ENCODE measurements around the gene ZFAND3.

DNA sequence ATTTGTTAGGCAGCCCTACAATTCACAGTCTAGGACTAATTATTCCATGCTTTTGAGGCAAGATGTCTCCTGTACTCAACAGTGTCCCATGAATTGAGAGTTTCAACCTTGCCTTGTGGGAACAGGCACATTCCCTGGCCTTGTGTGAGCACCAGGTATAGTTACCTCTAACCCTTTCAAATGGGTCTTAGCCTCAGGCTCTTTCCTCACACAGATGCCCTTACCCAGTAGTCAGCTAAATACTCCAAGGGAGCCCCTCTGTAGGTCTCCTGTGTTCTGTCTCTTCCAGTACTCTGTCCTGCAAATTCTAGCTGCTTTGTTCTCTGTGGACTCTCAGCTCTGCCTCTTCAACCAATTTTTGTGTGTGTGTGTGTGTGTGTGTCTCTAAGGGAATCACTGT, 135.3 kb downstream of the ZFAND3 start:
- TF ChIP-seq, protein P1, sequence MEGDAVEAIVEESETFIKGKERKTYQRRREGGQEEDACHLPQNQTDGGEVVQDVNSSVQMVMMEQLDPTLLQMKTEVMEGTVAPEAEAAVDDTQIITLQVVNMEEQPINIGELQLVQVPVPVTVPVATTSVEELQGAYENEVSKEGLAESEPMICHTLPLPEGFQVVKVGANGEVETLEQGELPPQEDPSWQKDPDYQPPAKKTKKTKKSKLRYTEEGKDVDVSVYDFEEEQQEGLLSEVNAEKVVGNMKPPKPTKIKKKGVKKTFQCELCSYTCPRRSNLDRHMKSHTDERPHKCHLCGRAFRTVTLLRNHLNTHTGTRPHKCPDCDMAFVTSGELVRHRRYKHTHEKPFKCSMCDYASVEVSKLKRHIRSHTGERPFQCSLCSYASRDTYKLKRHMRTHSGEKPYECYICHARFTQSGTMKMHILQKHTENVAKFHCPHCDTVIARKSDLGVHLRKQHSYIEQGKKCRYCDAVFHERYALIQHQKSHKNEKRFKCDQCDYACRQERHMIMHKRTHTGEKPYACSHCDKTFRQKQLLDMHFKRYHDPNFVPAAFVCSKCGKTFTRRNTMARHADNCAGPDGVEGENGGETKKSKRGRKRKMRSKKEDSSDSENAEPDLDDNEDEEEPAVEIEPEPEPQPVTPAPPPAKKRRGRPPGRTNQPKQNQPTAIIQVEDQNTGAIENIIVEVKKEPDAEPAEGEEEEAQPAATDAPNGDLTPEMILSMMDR (IDR thresholded peaks at IDR 0.05): no peak
- no peak for TF ChIP-seq EZH2 (IDR thresholded peaks at IDR 0.05; ENCODE audit: borderline replicate concordance, insufficient read depth, low read depth, low read length, poor library complexity, severe bottlenecking)
